ENCODE measurements around the gene CST11. TPM values are rescaled to one million over a fixed set of nuclear protein-coding genes. Genes with fewer than 3 reads are reported as not detected.

Gene CST11
- total and polyA plus RNA-seq, 2 donors (not counting 3 experiments of a cell fraction or from before 2014, with no cell fraction given) = not detected

- Histone ChIP-seq H3K4me3 (replicated peaks in 1 of 3; ENCODE audit: insufficient read depth in 1 of 3, low read depth in 1 of 3, low read length in 3 of 3) (no peak overlapping the region), H4K20me1 (replicated peaks; ENCODE audit: control insufficient read depth, extremely low read depth, insufficient read depth, low read length) (no peaks in the 10 kb centered on the region), H3K9me1 (replicated peaks; ENCODE audit: control insufficient read depth, extremely low read depth, insufficient read depth, low read length) (no peaks in the 10 kb centered on the region), H3K27ac (ENCODE audit: insufficient read depth, low read depth, low read length) (no peak overlapping the region), H3K4me1 (ENCODE audit: control insufficient read depth, extremely low read depth, insufficient read depth, low read length) (no peaks in the 10 kb centered on the region), H3K9me3 (replicated peaks; ENCODE audit: control insufficient read depth, insufficient read depth, low read length) (no peaks in the 10 kb centered on the region), H3K27me3 (ENCODE audit: control insufficient read depth in 2 of 2, insufficient read depth in 2 of 2, low read length in 2 of 2) (no peaks in the 10 kb centered on the region), H3K36me3 (ENCODE audit: control insufficient read depth in 2 of 2, extremely low read depth in 1 of 2, insufficient read depth in 2 of 2, low read length in 2 of 2) (no peaks in the 10 kb centered on the region), H3K9ac (replicated peaks; ENCODE audit: extremely low read depth, insufficient read depth, low read length) (no peak overlapping the region), H3K79me2 (ENCODE audit: control insufficient read depth, insufficient read depth, low read length) (no peaks in the 10 kb centered on the region), H3K4me2 (ENCODE audit: insufficient read depth, low read length) (no peak overlapping the region), H2AFZ (ENCODE audit: low read depth, low read length) (no peak overlapping the region)
- BruUV-seq (replicated peaks) = no TSS peak
- POLR2A ChIA-PET = no interaction called here
- DNase-seq (ENCODE audit: low read depth, low spot score) (no peak), FAIRE-seq (no peak)
- CTCF ChIA-PET = no interaction called here
- TF ChIP-seq POLR2A (IDR thresholded peaks at IDR 0.05; ENCODE audit: low read depth, low read length) = no peak
- no peak for TF ChIP-seq MAX (IDR thresholded peaks at IDR 0.05; ENCODE audit: insufficient read depth, insufficient read length)
- TF ChIP-seq EZH2 (IDR thresholded peaks at IDR 0.05; ENCODE audit: borderline replicate concordance, low read depth, low read length, severe bottlenecking) = no peak
- no peak for TF ChIP-seq GATA2 (IDR thresholded peaks at IDR 0.05; ENCODE audit: insufficient read depth, insufficient read length, low read depth, low read length)
- TF ChIP-seq POLR2AphosphoS5 (IDR thresholded peaks at IDR 0.05; ENCODE audit: insufficient read depth, low read depth, low read length) = no peak
- no peak for TF ChIP-seq MYC (IDR thresholded peaks at IDR 0.05; ENCODE audit: low read depth, low read length)
- no peak for TF ChIP-seq FOS (IDR thresholded peaks at IDR 0.05; ENCODE audit: borderline replicate concordance, insufficient read depth, low read length)
- TF ChIP-seq JUN (IDR thresholded peaks at IDR 0.05; ENCODE audit: borderline replicate concordance, insufficient read depth, insufficient read length, low read depth) = no peak
- no peak for TF ChIP-seq CTCF (IDR thresholded peaks at IDR 0.05; ENCODE audit: extremely low read depth in 1 of 2, insufficient read depth in 1 of 2, low read depth in 1 of 2, low read length in 2 of 2)
- dilution Hi-C loops (cut with MboI; ENCODE audit: extremely low pct_ligation_motif_present, low sequenced_read_pairs) = no loop called here
- intact Hi-C loops (cut with micrococcal nuclease) = no loop called here
These were observed 3.3 kb downstream of the CST11 start for GRCh38 chr20:23449421-23449820.
